ENCODE measurements around the gene APOBR. TPM values are rescaled to one million over a fixed set of nuclear protein-coding genes. Genes with fewer than 3 reads are reported as not detected.
A peak's percentile ranks its signal among the peaks of the same experiment; 100 is the strongest.

Gene APOBR
- total and polyA plus RNA-seq, 9 of the 15 experiments (the other 6 are each of a cell fraction or from before 2014, with no cell fraction given): 0.08 to 6.1 (median 2.8) TPM; not detected in 1

DNA sequence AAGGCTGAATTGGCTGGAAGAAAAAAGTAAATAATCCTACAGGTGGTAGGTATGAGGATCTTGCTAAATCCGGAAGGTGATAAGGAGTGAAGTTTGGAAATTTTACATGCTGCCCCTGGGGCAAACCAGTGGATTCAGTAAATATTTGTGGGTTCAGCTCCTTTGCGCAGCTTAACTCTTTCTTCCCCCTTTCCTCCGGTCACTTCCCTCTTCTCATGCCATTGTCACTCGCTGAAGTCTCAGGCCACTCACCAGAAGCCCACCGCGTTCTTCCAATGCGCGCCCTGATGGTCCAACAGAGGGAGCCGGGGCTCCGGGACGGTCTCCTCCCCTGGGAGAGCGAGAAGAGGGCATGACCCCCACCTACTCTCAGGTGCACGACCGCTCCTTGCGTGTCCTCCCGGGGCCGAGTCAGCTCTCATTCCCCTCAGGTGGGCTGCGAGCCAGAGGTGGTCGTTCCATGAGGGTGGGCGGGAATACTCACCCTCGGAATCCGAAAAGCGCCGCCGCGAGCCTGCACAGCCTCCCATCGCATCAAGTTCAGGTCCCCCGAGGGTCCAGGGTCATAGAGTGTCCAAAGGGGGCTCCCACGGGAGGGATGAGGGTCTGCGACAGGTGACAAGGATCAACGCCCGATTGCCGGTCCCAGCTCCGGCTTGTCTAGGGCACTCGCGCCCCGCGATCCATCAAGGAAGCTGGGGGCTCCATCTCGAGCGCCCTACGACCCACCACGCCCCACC lies 3.0 kb upstream of the APOBR start (continued):
- peak; percentile 61; the same call in 1 of the 2 replicates for TF ChIP-seq ETV5 (CRISPR knock-in tag; IDR thresholded peaks at IDR 0.05; ENCODE audit: low read depth)
- TF ChIP-seq TAF7 (tag; IDR thresholded peaks at IDR 0.05): 0 out of 2 replicates have a peak, but pooled peaks have one; percentile 13
- TF ChIP-seq JUN (IDR thresholded peaks at IDR 0.05; ENCODE audit: borderline replicate concordance, low read depth, low read length): no peak
- TF ChIP-seq JUN (CRISPR knock-in tag; IDR thresholded peaks at IDR 0.05; ENCODE audit: borderline replicate concordance): no peak
- TF ChIP-seq CCAR2 (IDR thresholded peaks at IDR 0.05; ENCODE audit: low read depth, low read length): no peak
- TF ChIP-seq, protein P1, sequence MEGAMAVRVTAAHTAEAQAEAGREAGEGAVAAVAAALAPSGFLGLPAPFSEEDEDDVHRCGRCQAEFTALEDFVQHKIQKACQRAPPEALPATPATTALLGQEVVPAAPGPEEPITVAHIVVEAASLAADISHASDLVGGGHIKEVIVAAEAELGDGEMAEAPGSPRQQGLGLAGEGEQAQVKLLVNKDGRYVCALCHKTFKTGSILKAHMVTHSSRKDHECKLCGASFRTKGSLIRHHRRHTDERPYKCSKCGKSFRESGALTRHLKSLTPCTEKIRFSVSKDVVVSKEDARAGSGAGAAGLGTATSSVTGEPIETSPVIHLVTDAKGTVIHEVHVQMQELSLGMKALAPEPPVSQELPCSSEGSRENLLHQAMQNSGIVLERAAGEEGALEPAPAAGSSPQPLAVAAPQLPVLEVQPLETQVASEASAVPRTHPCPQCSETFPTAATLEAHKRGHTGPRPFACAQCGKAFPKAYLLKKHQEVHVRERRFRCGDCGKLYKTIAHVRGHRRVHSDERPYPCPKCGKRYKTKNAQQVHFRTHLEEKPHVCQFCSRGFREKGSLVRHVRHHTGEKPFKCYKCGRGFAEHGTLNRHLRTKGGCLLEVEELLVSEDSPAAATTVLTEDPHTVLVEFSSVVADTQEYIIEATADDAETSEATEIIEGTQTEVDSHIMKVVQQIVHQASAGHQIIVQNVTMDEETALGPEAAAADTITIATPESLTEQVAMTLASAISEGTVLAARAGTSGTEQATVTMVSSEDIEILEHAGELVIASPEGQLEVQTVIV (CRISPR knock-in tag; IDR thresholded peaks at IDR 0.05; ENCODE audit: borderline replicate concordance): no peak
- TF ChIP-seq HOXB6 (CRISPR knock-in tag; IDR thresholded peaks at IDR 0.05; ENCODE audit: borderline replicate concordance): no peak
- TF ChIP-seq SOX6 (IDR thresholded peaks at IDR 0.05): no peak
- TF ChIP-seq COPS2 (conservative IDR thresholded peaks at IDR 0.05): no peak
- TF ChIP-seq ZNF175 (CRISPR knock-in tag; IDR thresholded peaks at IDR 0.05; ENCODE audit: low read depth): no peak
- TF ChIP-seq, protein P2, sequence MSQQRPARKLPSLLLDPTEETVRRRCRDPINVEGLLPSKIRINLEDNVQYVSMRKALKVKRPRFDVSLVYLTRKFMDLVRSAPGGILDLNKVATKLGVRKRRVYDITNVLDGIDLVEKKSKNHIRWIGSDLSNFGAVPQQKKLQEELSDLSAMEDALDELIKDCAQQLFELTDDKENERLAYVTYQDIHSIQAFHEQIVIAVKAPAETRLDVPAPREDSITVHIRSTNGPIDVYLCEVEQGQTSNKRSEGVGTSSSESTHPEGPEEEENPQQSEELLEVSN (IDR thresholded peaks at IDR 0.05; ENCODE audit: borderline replicate concordance in 1 of 2, extremely low read depth in 1 of 2, insufficient read depth in 1 of 2, insufficient read length in 1 of 2, low read depth in 1 of 2, low read length in 1 of 2, poor library complexity in 1 of 2, severe bottlenecking in 1 of 2): peak in 1 of 2 experiments; percentile 14
- no peak for TF ChIP-seq FIP1L1 (IDR thresholded peaks at IDR 0.05; ENCODE audit: low read depth, low read length, poor library complexity, severe bottlenecking)
- no peak for TF ChIP-seq ZNF639 (CRISPR knock-in tag; conservative IDR thresholded peaks at IDR 0.05 in 1 of 2, IDR thresholded peaks at IDR 0.05 in 1 of 2)
- TF ChIP-seq SETDB1 (IDR thresholded peaks at IDR 0.05; ENCODE audit: low read length): no peak
- TF ChIP-seq ZFP91 (CRISPR knock-in tag; IDR thresholded peaks at IDR 0.05): no peak
- no peak for TF ChIP-seq SMAD3 (CRISPR knock-in tag; conservative IDR thresholded peaks at IDR 0.05)
- 0 out of 2 replicates have a peak, but pooled peaks have one; percentile 16 for TF ChIP-seq SMARCA5 (IDR thresholded peaks at IDR 0.05)
- peak in 1 of 2 experiments; percentile 38; a peak in 2 of 4 replicates for TF ChIP-seq HDAC1 (IDR thresholded peaks at IDR 0.05)
- no peak for TF ChIP-seq FUS (optimal IDR thresholded peaks at IDR 0.05; ENCODE audit: low read depth, low read length)
- TF ChIP-seq ATF1 (CRISPR knock-in tag; IDR thresholded peaks at IDR 0.05): no peak
- TF ChIP-seq ATF1 (tag; IDR thresholded peaks at IDR 0.05): no peak
